SK-N-MC (cell line): ENCODE measurements around the gene EPN2.
"Not testable (repeated sequence)": the region's sequence is repeated elsewhere in the genome, so short reads cannot be mapped to it uniquely, and the experiment has no call there.

Experiments
- EZH2 ChIP-seq: fragments of 200-600 bp; sonication (generic); IDR thresholded peaks from one replicate; pipeline ENCODE4 v1.6.1; 2017; ENCODE audit warnings: antibody characterized with exemption
- POLR2AphosphoS5 ChIP-seq: IDR thresholded peaks from 2 replicates; pipeline ENCODE4 v1.6.1; 2012; ENCODE audit warnings: mild to moderate bottlenecking, low read depth, low read length, borderline replicate concordance

- TF ChIP-seq POLR2AphosphoS5, EZH2: not testable (repeated sequence)
Observed at GRCh38 chr17:19220195-19220594, 17.0 kb upstream of the EPN2 start.
